NCI-H526 (cell line): Measurements from ENCODE around the gene RGS7.

Experiments used
- DNase-seq, 2 experiments: peaks; one replicate each; lab custom pipeline; 2025; lab: John Stamatoyannopoulos, UW

Gene RGS7

GRCh38 chr1:241356519-241357365 is at the start of gene RGS7:
Gene RGS7 (minus strand): TSS chr1:241357205.
- no peak for DNase-seq

GRCh38 chr1:241406421-241406820 is 49.4 kb upstream of the RGS7 start:
- DNase-seq = no peak

- DNase-seq = no peak
Measured at GRCh38 chr1:241401156-241401555, 44.2 kb upstream of the RGS7 start.

- DNase-seq = no peak
Measured at GRCh38 chr1:241396747-241397681, 40.0 kb upstream of the RGS7 start.

- DNase-seq = no peak
Measured at GRCh38 chr1:241391926-241392710, 35.1 kb upstream of the RGS7 start.

- DNase-seq = no peak
Measured at GRCh38 chr1:241390526-241390925, 33.5 kb upstream of the RGS7 start.

GRCh38 chr1:241389400-241389799 is 32.4 kb upstream of the RGS7 start:
- no peak for DNase-seq

- DNase-seq = no peak
Measured at GRCh38 chr1:241387216-241387615, 30.2 kb upstream of the RGS7 start.

- DNase-seq = no peak
Measured at GRCh38 chr1:241376701-241377100, 19.7 kb upstream of the RGS7 start.

GRCh38 chr1:241375886-241376285 is 18.9 kb upstream of the RGS7 start:
- DNase-seq = no peak

- DNase-seq = no peak
Measured at GRCh38 chr1:241366196-241366595, 9.2 kb upstream of the RGS7 start.

GRCh38 chr1:241362350-241362749 is 5.3 kb upstream of the RGS7 start:
- DNase-seq = no peak

GRCh38 chr1:241357366-241358340 is 648 bp upstream of the RGS7 start:
- DNase-seq = no peak

- DNase-seq = no peak
Measured at GRCh38 chr1:241356187-241356518, 852 bp downstream of the RGS7 start.

- DNase-seq = no peak
Measured at GRCh38 chr1:241355311-241356010, 1.5 kb downstream of the RGS7 start.

GRCh38 chr1:241352401-241352800 is 4.6 kb downstream of the RGS7 start:
- no peak for DNase-seq

- no peak for DNase-seq
Measured at GRCh38 chr1:241351841-241352240, 5.2 kb downstream of the RGS7 start.

GRCh38 chr1:241343956-241344355 is 13.0 kb downstream of the RGS7 start:
- no peak for DNase-seq

GRCh38 chr1:241336335-241336734 is 20.7 kb downstream of the RGS7 start:
- no peak for DNase-seq

GRCh38 chr1:241332987-241333386 is 24.0 kb downstream of the RGS7 start:
- no peak for DNase-seq
